22Rv1 (cell line): ENCODE data around the gene PRDM12.

Experiments used
- CTCF ChIP-seq: fragments of 450-650 bp; IDR thresholded peaks from 2 replicates; pipeline ENCODE4 v1.5.1; 2017; ENCODE audit warnings: mild to moderate bottlenecking
- ZFX ChIP-seq: fragments of 450-650 bp; IDR thresholded peaks from 2 replicates; pipeline ENCODE4 v1.6.1; 2017; ENCODE audit warnings: antibody characterized with exemption, borderline replicate concordance

GRCh38 chr9:130712564-130713285 lies 48.3 kb downstream of the PRDM12 start:
- TF ChIP-seq CTCF, result no peak
- no peak for TF ChIP-seq ZFX
